Colonic mucosa (tissue), 4 donors: ENCODE data around the gene OPHN1. TPM values are rescaled to one million over a fixed set of nuclear protein-coding genes. Genes with fewer than 3 reads are reported as not detected.
A peak's percentile ranks its signal among the peaks of the same experiment; 100 is the strongest.

Source experiments
- DNase-seq: peaks from one replicate; pipeline ENCODE4 v3.0.0-alpha.2; 2020
- H3K27ac ChIP-seq: fragments of 200-600 bp; one replicate; pipeline ENCODE4 v1.8.0; 2021
- H3K27me3 ChIP-seq: fragments of 200-600 bp; one replicate; pipeline ENCODE4 v1.8.0; 2021
- H3K36me3 ChIP-seq: fragments of 200-600 bp; one replicate; pipeline ENCODE4 v1.8.0; 2021
- H3K4me1 ChIP-seq: fragments of 200-600 bp; one replicate; pipeline ENCODE4 v1.8.0; 2021; ENCODE audit warnings: mild to moderate bottlenecking
- H3K4me3 ChIP-seq: fragments of 200-600 bp; one replicate; pipeline ENCODE4 v1.8.0; 2021
- H3K9ac ChIP-seq, 2 donors: one replicate each; pipeline ENCODE4 v1.7.0; 2013; ENCODE audit warnings: control low read depth in 2 of 2, low read depth in 2 of 2, low read length in 2 of 2
- H3K9me3 ChIP-seq: fragments of 200-600 bp; one replicate; pipeline ENCODE4 v1.8.0; 2021
- intact Hi-C: fragments of 100-400 bp; cut with DNase I; formaldehyde crosslinking; loops from one replicate; pipeline ENCODE4 v1.14.1; 2022
- total RNA-seq, 2 donors: library from RNA; stranded (reverse); fragmentation: NEBNext Ultra II Directional in 1 of 2; extraction: Animal tissue kit (Norgen Biotek cat#: 25700) in 1 of 2; gene quantifications; one replicate each; pipeline ENCODE4 v1.2.1, GENCODE V29; 2021
- TF ChIP-seq, protein P1 (sequence below): fragments of 200-600 bp; IDR thresholded peaks from one replicate; pipeline ENCODE4 v1.8.0; 2022; ENCODE audit warnings: antibody characterized with exemption, mild to moderate bottlenecking
- donor health status: healthy.
- donor health status: DM: no; HTN: no; CAD: no.
- donor health status: DM: no; HTN: no; CAD: no.

Gene OPHN1
- total RNA-seq, 2 donors from 2014 or later, result 4.8 to 6.8 TPM

DNA sequence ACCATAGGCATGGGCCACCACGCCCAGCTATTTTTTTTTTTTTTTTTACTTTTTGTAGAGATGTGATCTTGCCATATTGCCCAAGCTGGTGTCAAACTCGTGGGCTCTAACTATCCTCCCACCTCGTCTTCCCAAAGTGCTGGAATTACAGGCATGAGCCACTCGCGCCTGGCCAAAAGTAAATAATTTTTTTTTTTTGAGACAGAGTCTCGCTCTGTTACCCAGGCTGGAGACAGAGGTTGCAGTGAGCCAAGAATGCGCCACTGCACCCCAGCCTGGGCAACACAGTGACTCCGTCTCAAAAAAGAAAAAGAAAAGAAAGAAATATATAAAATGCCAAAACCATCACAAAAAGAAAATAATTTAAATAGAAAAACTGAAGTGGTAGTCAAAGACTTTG lies 18.4 kb upstream of the OPHN1 start:
- TF ChIP-seq, protein P1, sequence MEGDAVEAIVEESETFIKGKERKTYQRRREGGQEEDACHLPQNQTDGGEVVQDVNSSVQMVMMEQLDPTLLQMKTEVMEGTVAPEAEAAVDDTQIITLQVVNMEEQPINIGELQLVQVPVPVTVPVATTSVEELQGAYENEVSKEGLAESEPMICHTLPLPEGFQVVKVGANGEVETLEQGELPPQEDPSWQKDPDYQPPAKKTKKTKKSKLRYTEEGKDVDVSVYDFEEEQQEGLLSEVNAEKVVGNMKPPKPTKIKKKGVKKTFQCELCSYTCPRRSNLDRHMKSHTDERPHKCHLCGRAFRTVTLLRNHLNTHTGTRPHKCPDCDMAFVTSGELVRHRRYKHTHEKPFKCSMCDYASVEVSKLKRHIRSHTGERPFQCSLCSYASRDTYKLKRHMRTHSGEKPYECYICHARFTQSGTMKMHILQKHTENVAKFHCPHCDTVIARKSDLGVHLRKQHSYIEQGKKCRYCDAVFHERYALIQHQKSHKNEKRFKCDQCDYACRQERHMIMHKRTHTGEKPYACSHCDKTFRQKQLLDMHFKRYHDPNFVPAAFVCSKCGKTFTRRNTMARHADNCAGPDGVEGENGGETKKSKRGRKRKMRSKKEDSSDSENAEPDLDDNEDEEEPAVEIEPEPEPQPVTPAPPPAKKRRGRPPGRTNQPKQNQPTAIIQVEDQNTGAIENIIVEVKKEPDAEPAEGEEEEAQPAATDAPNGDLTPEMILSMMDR, result no peak
- intact Hi-C loops, result no loop called here
- Histone ChIP-seq H3K27ac (no peak overlapping the region), H3K4me1 (no peaks in the 10 kb centered on the region), H3K36me3 (no peaks in the 10 kb centered on the region), H3K4me3 (no peak overlapping the region), H3K27me3 (no peaks in the 10 kb centered on the region), H3K9me3 (no peaks in the 10 kb centered on the region), H3K9ac (no peak overlapping the region)
- no peak for DNase-seq

DNA sequence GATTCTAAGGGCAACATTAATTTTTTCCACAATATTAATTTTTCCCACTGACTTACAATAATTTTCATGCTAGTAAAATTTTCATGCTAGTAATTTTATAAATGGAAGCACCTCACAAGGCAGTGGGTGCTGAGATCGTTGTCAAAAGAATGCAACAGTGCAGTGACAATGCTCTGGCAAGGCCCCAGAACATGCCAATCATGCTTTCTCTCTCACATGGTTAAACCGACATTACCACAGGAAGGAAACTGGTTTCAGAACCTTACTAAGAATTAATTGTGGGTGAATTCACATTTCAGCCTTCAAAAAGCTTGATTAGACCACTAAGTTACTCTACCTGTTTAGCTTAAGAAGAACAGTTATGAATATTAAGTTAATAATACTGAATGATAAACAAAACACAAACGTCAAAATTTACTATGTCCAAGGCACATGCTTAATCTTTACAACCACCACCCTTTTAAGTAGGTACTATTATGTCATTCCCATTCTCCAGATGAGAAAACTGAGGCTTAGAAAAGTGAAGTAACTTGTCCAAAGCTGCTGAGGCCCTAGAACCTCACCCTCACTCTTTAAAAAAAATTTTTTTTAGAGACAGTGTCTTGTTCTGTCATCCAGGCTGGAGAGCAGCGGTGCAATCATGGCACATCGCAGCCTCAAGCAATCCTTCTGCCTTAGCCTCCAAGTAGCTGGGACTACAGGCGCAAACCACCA lies 10.0 kb upstream of the OPHN1 start:
- no peak overlapping the region for H3K4me3 ChIP-seq
- TF ChIP-seq, protein P1, result no peak
- intact Hi-C loops, result no loop called here
- H3K27me3 ChIP-seq, result no peaks in the 10 kb centered on the region
- DNase-seq, result no peak
- no peaks in the 10 kb centered on the region for H3K36me3 ChIP-seq
- no peak overlapping the region for H3K9ac ChIP-seq
- no peaks in the 10 kb centered on the region for H3K9me3 ChIP-seq
- H3K4me1 ChIP-seq, result no peaks in the 10 kb centered on the region
- no peak overlapping the region for H3K27ac ChIP-seq

DNA sequence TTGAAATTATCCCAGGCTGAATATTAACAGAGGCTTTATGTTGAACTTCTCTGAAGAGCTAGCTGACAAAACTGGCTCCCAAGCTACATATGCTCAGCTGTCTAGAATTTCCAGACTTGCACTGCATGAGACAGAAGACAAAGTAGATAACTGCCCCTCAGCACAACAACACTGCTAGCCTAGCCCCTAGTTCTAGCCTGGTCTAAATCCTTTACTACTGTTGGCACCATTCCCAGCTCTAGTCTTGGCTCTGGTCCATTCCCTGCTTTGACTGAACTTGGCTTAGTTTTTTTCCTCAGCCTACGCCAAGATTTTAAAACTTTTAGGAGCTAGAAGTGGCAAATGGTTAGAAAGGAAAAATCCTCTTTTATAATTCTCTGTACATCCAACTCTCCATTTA lies 7.6 kb upstream of the OPHN1 start:
- intact Hi-C loops, result no loop called here
- H3K9ac ChIP-seq, result no peak overlapping the region
- H3K27ac ChIP-seq, result no peak overlapping the region

DNA sequence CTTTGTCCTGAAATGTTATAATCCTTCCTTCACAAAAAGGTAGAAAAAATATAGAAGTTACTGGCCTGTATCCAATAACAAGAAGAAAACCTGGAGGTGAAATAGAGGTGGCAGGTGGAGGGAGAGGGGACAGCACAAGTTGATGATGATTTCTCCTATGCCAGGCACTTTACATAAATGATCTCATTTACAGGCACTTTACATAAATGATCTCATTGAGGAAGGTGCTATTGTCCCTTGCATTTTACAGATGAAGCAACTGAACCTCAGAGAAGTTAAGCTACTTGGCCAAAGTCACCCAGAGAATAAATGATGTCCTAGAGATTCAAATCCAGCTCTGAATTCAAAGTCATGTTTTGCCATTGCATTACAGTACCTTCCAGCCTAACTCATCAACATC lies 7.1 kb upstream of the OPHN1 start:
- H3K27ac ChIP-seq, result no peak overlapping the region
- no peak overlapping the region for H3K4me3 ChIP-seq
- TF ChIP-seq, protein P1, result no peak
- H3K4me1 ChIP-seq, result no peaks in the 10 kb centered on the region
- DNase-seq, result no peak
- H3K9me3 ChIP-seq, result no peaks in the 10 kb centered on the region
- no peaks in the 10 kb centered on the region for H3K36me3 ChIP-seq
- no peak overlapping the region for H3K9ac ChIP-seq
- no peaks in the 10 kb centered on the region for H3K27me3 ChIP-seq
- intact Hi-C loops, result no loop called here

More for the DNA sequence above, 7.6 kb upstream of the OPHN1 start:
- peak; percentile 83 for DNase-seq
- Histone ChIP-seq H3K9me3 (no peaks in the 10 kb centered on the region), H3K36me3 (no peaks in the 10 kb centered on the region), H3K27me3 (no peaks in the 10 kb centered on the region), H3K4me1 (no peaks in the 10 kb centered on the region), H3K4me3 (no peak overlapping the region)
- TF ChIP-seq, protein P1, result no peak

DNA sequence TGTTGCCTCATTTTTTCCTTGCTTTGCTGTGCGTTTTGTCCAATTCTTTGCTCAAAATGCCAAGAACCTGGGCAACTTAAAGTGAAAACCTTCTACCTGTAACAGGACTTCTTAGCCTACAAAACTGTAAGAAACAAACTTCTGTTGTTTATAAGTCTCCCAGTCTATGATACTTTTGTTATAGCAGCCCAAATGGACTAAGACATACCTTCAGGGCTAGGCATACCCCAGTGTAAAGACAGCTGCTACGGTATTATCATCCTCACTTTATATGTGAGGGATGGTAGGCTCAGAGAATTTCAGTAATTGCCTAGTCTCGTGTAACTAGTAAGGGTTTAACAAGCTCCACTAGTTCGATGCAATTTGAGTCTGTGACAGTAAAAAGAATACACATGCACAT lies 6.0 kb upstream of the OPHN1 start:
- no peak overlapping the region for H3K9ac ChIP-seq
- H3K4me1 ChIP-seq, result no peaks in the 10 kb centered on the region
- no peak for DNase-seq

More for the DNA sequence above, 6.0 kb upstream of the OPHN1 start:
- no peak overlapping the region for H3K27ac ChIP-seq
- no peaks in the 10 kb centered on the region for H3K36me3 ChIP-seq
- H3K27me3 ChIP-seq, result no peaks in the 10 kb centered on the region
- intact Hi-C loops, result no loop called here
- no peak overlapping the region for H3K4me3 ChIP-seq
- no peaks in the 10 kb centered on the region for H3K9me3 ChIP-seq
- TF ChIP-seq, protein P1, result no peak
